ENCODE data around the gene MSANTD2.
"Not testable (repeated sequence)": the region's sequence is repeated elsewhere in the genome, so short reads cannot be mapped to it uniquely, and the experiment has no call there.

The MSANTD2 gene

DNA sequence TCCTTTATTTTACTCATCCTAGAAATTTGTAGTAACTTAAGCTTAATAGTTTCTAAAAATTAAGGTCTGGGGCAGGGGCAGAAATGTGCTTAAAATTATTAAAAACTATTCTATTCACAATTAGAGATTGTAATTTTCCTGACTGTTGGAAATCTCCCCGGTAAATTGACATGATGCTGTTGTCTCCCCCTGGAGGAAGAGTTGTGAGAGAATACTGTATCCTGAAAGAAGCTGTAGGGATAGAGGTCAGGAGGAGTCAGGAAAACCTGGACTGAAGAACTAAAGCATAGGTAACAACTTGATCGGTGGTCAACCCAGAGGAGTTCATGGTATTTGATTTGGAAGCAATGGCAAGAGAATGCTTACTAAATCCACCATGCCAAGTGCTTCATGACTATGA, 21.9 kb downstream of the MSANTD2 start:
- Mint-ChIP-seq H3K36me3 (peaks cover 13 to 22% of the 10 kb centered on the region in 2 donors), H3K27me3 (no peaks in the 10 kb centered on the region), H3K27ac (no peak overlapping the region), H3K4me3 (no peak overlapping the region), H3K4me1 (peaks cover 17 to 29% of the 10 kb centered on the region in 2 donors), H3K9me3 (no peaks in the 10 kb centered on the region)
- DNase-seq (no peak), ATAC-seq (replicated peaks) (no peak)

DNA sequence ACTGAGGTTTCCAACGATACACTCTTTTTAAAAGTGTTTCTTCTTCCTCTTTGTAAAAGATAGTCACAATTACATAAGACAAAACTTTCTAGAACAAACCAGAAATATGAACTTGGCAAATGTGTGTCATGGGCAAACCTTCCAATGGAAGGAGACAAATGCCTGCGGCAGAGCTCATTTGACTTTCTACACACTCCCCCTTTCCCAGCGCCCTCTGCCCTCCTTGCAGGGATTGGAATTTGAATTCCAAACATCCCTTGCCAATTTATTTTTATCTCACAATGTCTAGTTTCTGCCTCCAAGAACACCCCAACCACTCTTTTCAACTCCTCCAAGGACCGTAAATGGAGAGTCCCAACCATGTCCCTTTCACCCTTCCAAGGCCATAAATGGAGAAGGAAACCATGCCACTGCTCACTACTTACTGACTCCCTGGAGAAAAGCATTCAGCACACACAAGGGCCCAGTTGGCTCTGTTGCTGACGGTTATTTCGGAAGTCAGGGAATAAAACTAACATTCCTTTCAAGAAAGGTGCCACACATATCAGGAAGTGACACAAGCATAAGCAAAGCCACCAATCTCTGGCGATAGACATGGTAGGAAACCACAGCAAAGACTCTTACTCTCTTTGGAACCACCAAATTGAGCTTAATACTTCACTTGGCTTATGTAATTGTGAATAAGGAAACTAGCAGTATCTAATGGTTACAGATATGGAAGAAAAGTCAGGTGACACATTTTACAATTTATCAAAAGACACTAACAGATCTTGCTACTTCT, 23.2 kb downstream of the MSANTD2 start:
- ATAC-seq (replicated peaks), result no peak
- Mint-ChIP-seq H3K4me1 (peaks cover 17 to 29% of the 10 kb centered on the region in 2 donors), H3K4me3 (no peak overlapping the region), H3K27me3 (no peaks in the 10 kb centered on the region), H3K27ac (no peak overlapping the region), H3K9me3 (no peaks in the 10 kb centered on the region), H3K36me3 (peaks cover 16 to 27% of the 10 kb centered on the region in 2 donors)
- no peak for DNase-seq

DNA sequence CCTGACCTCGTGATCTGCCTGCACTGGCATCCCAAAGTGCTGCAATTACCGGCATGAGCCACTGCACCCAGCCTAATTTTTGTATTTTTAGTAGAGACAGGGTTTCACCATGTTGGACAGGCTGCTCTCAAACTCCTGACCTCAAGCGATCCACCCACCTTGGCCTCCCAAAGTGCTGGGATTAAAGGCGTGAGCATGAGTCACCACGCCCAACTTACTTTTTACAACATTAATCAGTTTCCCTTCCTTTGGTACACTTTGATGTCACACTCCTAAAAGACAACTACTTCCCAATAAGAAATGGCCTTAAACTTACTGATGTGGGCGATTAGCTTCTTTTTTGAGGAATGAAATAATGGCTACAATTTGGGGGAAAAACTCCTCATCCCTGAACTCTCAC, 29.2 kb downstream of the MSANTD2 start:
- ATAC-seq (replicated peaks); H3K4me3 Mint-ChIP-seq; H3K9me3 Mint-ChIP-seq; DNase-seq; H3K4me1 Mint-ChIP-seq; H3K27ac Mint-ChIP-seq; H3K27me3 Mint-ChIP-seq: not testable (repeated sequence)
- peaks cover 22 to 28% of the 10 kb centered on the region in 2 donors for H3K36me3 Mint-ChIP-seq

DNA sequence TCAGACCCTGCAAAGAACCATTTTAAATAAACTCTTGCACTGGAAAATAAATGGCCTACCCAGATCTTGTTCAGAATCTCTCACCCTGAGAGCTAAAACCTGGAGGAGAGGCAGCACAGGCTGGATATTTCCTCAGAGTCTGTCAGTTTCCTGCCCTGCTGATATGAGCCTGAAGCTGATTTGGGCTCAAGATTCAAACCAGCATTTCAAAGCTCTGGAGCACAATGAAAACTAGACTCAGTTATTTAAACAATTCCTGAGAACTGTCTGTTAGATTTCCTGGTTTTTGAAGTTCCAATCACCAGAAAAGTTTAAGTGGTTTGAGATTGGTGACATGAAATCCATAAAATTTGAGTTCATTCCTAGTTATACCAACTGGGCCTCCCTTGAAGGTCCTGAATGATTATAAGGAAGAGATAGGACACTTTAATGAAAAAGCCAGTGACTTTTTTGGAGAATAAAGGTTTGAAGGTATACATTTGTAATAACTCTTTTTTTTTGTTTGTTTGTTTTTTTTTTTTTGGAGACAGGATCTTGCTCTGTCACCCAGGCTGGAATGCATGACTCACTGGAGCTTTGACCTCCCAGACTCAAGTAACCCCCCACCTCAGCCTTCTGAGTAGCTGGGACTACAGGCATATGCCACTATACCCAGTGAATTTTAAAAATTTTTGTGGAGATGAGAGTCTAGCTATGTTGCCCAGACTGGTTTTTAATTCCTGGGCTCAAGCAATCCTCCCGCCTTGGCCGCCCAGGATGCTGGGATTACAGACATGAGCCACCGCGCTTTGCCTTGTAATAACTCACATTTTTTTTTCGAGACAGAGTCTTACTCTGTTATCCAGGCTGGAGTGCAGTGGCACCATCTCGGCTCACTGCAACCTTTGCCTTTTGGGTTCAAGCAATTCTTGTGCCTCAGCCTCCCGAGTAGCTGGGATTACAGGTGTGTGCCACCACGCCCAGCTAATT, 30.1 kb downstream of the MSANTD2 start:
- peaks cover 24 to 32% of the 10 kb centered on the region in 2 donors for H3K36me3 Mint-ChIP-seq
- H3K9me3 Mint-ChIP-seq, result no peaks in the 10 kb centered on the region
- no peak overlapping the region for H3K4me3 Mint-ChIP-seq
- H3K4me1 Mint-ChIP-seq, result peaks cover under 1 to 3% of the 10 kb centered on the region in 2 donors
- H3K27me3 Mint-ChIP-seq, result no peaks in the 10 kb centered on the region
- no peak overlapping the region for H3K27ac Mint-ChIP-seq
- ATAC-seq (replicated peaks), result no peak
- no peak for DNase-seq

DNA sequence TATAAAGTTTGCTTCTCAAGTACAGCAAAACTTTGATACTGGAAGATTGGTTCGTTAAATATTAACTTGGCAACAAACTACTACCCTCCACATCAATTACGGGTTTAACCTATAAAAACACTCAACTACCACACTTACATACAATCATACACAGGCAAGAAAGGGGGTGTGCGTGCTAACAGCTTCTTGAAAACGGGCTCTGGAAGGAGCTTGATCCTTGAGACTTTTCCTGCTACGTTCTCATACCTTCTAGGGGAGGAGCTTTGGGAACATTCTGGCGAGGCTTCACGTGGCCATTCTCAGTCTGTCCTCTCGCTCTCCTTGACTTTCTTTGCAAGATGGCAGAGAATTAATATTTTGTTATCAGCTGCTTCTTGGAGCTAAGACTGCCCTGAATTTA, 31.3 kb downstream of the MSANTD2 start:
- Mint-ChIP-seq H3K36me3 (peaks cover 22 to 29% of the 10 kb centered on the region in 2 donors), H3K4me3 (no peak overlapping the region), H3K9me3 (no peaks in the 10 kb centered on the region), H3K4me1 (no peaks in the 10 kb centered on the region), H3K27me3 (no peaks in the 10 kb centered on the region), H3K27ac (no peak overlapping the region)
- DNase-seq, result no peak
- no peak for ATAC-seq (replicated peaks)

DNA sequence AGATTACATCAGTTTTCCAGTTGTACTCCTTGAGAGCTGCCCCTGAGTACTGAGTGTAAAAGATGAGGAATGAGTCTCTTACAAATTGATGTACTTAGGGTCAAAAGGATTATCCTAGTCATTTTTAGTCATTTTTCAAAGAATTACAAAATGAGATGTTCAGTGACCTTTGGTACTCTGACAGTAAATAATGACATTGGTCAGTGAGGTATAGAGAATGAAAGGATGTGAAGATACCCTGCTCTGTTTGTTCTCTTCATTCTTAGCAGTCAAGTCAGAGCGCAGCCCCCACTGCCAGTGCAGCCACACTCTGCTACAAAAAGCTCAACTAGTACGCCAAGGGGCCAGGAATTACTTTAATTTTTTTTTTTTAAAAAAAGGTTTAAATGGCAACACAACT, 34.0 kb downstream of the MSANTD2 start:
- DNase-seq (no peak), ATAC-seq (replicated peaks) (no peak)
- H3K4me3 Mint-ChIP-seq, result no peak overlapping the region
- peaks cover 12 to 17% of the 10 kb centered on the region in 2 donors for H3K36me3 Mint-ChIP-seq
- H3K9me3 Mint-ChIP-seq, result no peaks in the 10 kb centered on the region
- no peaks in the 10 kb centered on the region for H3K27me3 Mint-ChIP-seq
- peaks cover 13 to 20% of the 10 kb centered on the region in 2 donors for H3K4me1 Mint-ChIP-seq
- no peak overlapping the region for H3K27ac Mint-ChIP-seq

DNA sequence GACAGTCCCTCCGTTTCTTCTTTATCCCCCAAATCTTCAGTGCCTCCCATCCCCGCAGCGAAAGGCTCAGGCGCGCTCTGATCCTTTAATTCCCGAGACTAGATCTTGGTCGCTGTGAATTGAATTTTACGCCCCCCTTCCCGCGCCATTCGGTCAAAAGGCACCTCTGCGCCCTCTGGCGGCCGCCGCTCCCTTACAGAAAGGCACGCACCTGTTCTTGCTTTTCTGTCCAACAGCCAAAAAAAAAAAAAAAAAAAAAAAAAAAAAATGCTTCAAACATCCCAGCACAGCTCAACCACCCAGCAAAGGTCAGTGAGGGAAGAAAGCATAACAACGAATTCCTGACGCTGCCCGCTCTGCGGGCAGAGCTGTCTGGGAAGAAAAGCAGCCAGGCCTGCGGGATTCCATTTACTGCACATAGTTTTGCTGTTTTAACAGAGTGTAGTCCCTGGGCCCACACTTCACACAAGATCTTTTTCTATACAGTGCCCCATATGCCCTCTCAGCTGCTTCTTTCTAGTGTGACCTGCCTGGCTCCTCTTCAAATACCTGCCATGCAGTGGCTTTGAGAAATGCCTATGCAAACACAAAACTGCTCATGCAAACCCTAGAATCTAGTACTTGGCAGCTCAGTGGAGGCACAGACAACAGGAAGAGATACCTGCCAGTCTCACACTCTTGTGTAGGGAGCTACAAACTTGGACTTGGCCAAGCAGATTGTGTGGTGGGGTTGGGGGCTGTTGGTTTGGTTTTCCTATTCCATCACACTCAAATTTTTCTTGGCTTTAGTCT, 36.9 kb downstream of the MSANTD2 start:
- H3K4me1 Mint-ChIP-seq, result peaks cover 29 to 48% of the 10 kb centered on the region in 2 donors
- H3K27ac Mint-ChIP-seq, result peak overlapping the region; percentile 86
- H3K9me3 Mint-ChIP-seq, result no peaks in the 10 kb centered on the region
- peak; percentile 68 for DNase-seq
- ATAC-seq (replicated peaks), result peak; percentile 24 to 37
- H3K4me3 Mint-ChIP-seq, result peak overlapping the region; percentile 83 to 95
- no peaks in the 10 kb centered on the region for H3K27me3 Mint-ChIP-seq
- peaks cover 6 to 13% of the 10 kb centered on the region in 2 donors for H3K36me3 Mint-ChIP-seq

DNA sequence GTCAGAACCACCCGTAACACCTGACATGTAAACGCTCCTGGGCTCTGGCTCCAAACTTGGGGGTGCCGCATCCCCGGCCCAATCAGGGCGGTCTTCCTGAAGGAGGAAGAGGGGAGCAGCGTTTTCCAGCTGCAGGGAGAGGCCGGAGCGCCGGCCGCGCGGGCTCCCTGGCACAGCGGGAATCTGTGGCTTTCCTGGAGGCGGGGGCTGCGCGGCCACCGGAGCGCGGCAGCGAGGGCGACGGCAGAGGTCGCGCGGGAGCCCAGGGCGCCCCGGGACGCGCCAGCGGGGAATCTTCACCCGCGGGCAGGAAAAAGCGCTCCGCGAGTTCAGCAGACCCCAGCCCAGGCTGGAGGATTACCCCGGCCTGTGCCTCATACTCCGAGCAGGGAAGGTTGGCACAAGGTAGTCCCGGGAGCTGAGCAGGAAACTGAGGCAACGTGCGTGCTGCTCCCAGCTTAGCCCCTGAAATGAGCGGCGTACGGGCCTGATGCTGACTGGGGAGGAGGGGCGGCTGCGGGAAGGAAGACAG, 37.5 kb downstream of the MSANTD2 start:
- H3K4me3 Mint-ChIP-seq, result peak overlapping the region; percentile 83 to 95
- ATAC-seq (replicated peaks) (peak; percentile 8 to 18), DNase-seq (no peak)
- H3K27ac Mint-ChIP-seq, result peak overlapping the region; percentile 86
- H3K4me1 Mint-ChIP-seq, result peaks cover 31 to 53% of the 10 kb centered on the region in 2 donors
- no peaks in the 10 kb centered on the region for H3K27me3 Mint-ChIP-seq
- no peaks in the 10 kb centered on the region for H3K9me3 Mint-ChIP-seq
- peaks cover 4 to 12% of the 10 kb centered on the region in 2 donors for H3K36me3 Mint-ChIP-seq

DNA sequence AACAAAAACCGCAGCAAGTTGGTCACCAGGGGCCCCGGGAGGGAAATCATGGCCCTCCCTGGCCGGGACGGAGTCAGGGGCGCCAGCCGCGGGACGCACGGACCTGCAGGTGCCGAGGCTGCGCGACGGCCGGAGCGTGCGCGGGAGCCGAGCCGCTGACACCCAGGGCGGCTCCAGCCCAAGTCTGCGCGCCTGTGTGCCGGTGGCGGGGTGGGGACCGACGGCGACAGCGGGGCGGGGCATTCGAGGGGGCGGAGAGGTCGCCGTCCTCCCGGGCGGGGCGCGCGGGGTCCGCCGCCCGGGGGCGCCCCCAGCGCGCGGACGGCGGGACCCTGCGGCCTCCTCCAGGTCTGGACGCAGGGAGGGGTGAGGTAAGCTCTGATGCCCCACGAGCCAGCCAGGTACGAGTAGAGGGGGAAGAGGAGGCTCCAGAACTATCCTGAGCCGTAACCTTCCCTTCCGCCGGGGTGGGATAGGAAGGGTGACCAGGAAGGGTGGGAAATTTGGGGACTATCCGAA, 38.0 kb downstream of the MSANTD2 start, which contains the start of gene ESAM:
TSS of gene ESAM (minus strand) at position 186 of the 519 bp plus-strand sequence. CDS start at position 50, 136 bp downstream.
- H3K9me3 Mint-ChIP-seq, result no peaks in the 10 kb centered on the region
- ATAC-seq (replicated peaks) (peak; percentile 65 to 72), DNase-seq (peak; percentile 50)
- peak within 1 kb of the TSS; percentile 83 to 95 for H3K4me3 Mint-ChIP-seq
- H3K4me1 Mint-ChIP-seq, result peaks cover 31 to 53% of the 10 kb centered on the region in 2 donors
- H3K27me3 Mint-ChIP-seq, result no peaks in the 10 kb centered on the region
- peak within 1 kb of the TSS; percentile 86 for H3K27ac Mint-ChIP-seq
- peaks cover 4 to 12% of the 10 kb centered on the region in 2 donors for H3K36me3 Mint-ChIP-seq

DNA sequence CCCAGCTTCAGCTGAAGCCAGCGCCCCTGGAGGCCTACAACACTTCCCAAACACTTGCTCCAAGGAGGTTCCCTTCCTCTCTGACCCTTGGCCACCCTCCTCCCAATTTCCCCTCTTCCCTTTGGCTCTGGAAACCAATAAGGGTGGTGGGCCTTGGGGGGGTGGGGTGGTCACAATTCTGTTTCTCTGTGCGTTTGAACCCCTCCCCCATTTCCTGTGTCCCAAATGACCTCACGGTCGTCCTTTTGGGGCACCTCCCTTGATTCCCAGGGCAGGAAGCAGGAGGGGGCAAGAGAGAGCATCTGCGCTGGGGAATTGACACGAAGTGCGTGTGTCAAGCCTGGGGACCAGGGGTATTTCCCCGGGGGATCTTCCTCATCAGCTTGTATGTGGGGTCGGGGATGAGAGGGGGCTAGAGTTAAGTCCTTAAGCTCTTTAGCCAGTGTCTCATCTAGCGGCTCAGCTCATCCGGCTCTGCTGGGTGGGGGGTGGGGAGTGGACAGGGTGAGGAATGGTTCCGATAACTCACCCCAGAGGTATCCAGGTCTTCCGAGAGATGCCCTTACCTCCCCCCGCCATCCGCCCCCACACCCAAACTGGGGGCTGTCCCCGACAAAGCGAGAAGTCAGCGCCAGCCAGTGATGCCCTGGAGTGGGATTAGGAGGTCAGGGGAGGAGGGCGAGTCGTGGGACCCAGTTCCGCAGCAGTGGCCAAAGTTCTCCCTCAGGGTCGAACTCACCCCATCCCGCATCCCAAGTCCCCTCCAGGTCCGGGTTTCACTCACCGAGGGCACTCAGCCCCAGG, 38.7 kb downstream of the MSANTD2 start:
- DNase-seq (no peak), ATAC-seq (replicated peaks) (peak in 1 of 2 donors; percentile 11)
- Mint-ChIP-seq H3K9me3 (no peaks in the 10 kb centered on the region), H3K36me3 (peaks cover 1 to 8% of the 10 kb centered on the region in 2 donors), H3K27me3 (no peaks in the 10 kb centered on the region), H3K27ac (peak overlapping the region; percentile 84), H3K4me1 (peaks cover 31 to 53% of the 10 kb centered on the region in 2 donors), H3K4me3 (peak overlapping the region; percentile 83 to 95)

DNA sequence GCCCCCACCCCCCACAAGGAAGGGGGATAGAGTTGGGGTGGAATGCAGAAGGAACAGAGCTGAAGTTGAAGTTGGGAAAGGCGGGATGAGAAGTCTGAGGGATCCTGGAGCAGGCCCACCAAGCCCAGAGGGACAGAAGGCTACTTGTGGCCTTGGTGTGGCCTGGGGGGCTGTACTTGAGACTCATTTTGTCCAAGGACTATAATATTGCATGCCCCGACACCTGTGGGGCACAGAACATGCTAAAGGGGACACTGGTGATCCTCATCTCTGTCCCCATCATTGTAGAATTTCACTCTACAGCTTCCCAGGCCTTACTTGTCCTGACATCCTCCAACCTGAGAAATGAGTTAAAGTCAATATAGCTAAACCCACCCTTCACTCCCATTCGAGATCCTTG, 39.4 kb downstream of the MSANTD2 start:
- Mint-ChIP-seq H3K4me1 (peaks cover 31 to 53% of the 10 kb centered on the region in 2 donors), H3K9me3 (no peaks in the 10 kb centered on the region), H3K4me3 (peak overlapping the region; percentile 73 to 81), H3K27ac (no peak overlapping the region), H3K27me3 (no peaks in the 10 kb centered on the region), H3K36me3 (peaks cover 1 to 3% of the 10 kb centered on the region in 2 donors)
- DNase-seq, result no peak
- no peak for ATAC-seq (replicated peaks)

DNA sequence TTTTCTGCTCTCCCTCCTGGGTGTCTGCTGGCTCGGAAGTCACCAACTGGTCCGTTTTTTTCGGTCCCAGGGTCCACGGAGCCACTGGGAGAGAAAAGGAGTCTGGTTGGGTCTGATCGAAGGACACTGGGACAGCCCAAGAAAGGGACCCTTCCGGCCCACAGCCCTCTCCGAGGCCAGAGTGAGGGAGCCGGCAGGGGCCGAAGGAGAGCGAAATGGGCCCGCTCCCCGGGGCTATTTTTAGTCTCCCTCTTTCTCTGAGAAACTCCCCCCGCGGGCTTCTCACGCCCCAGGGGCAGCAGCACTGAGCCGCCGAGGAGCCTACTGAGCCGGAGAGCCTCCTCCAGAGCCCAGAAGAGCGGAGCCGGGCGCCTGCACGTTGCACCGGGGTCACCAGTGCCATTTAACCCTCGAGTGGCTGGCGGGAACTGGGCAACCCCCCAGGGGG, 40.0 kb downstream of the MSANTD2 start:
- ATAC-seq (replicated peaks), result peak; percentile 28 to 33
- Mint-ChIP-seq H3K9me3 (no peaks in the 10 kb centered on the region), H3K4me1 (peaks cover 31 to 53% of the 10 kb centered on the region in 2 donors), H3K4me3 (peak overlapping the region; percentile 73 to 81), H3K27me3 (no peaks in the 10 kb centered on the region), H3K27ac (peak overlapping the region; percentile 84), H3K36me3 (no peaks in the 10 kb centered on the region)
- DNase-seq, result peak; percentile 23

Measured in stimulated activated naive B cell treated with anti-CD40 and anti-IgM and Interleukin-4, amounts not matched to agents 10 μg/mL and 1 μg/mL and 100 μg/mL, for 72 hours (primary cell).